Left kidney (tissue), 2 donors: ENCODE measurements around the gene PRRT1. TPM values are rescaled to one million over a fixed set of nuclear protein-coding genes. Genes with fewer than 3 reads are reported as not detected.

Experiments
- DNase-seq: peaks from one replicate; pipeline ENCODE4 v3.0.0-alpha.2; 2013
- polyA plus RNA-seq: library from polyadenylated mRNA; unstranded; fragments of 120-200 nt; gene quantifications from one replicate; pipeline ENCODE4 v1.2.1, GENCODE V29; 2013; ENCODE audit not compliant: insufficient read length

PRRT1 gene
- polyA plus RNA-seq, 1 donor, result 2.7 TPM

DNA sequence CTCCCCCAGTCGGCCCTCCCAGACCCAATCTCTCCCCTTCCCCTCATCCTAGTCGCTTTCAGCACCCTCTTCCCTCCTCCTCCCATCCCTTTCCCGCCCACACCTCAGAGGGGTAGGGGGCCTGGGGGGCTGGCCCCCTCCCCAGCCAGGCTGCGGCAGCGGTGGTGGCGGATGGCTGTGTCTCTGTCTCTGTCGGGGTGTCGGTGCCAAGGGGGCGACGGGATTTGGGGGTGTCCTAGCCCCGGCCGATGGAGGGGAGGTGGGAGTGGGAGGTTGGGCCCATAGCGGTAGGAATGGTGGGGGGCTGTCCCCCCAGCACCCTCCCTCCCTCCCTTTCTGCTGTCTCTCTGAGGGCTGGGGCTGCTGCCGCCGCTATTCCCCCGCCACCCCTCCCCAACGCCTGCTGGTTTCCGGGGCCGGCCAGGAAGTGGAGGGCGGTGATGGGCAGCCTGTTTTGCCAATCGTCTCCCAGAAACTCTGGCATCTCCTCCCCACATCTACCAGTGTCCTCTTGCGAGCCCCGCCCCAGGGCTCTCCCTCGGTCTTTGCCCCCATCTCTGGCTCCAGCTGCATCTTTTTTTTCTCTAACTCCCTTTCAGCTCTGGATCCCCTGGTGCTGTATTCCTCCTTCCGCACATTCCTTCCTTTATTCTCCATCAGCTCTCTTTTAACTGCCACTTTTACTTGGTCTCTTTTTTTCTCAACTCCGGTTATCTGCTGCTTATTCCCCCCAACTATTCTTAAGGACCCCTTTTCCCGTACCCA is 24.2 kb upstream of the PRRT1 start, which contains the start of gene AGPAT1:
Gene AGPAT1, minus strand, starts transcription at position 374 of the 765 bp plus-strand sequence. CDS start 4,588 bp downstream, outside the sequence.
- DNase-seq, result peak; percentile 97

DNA sequence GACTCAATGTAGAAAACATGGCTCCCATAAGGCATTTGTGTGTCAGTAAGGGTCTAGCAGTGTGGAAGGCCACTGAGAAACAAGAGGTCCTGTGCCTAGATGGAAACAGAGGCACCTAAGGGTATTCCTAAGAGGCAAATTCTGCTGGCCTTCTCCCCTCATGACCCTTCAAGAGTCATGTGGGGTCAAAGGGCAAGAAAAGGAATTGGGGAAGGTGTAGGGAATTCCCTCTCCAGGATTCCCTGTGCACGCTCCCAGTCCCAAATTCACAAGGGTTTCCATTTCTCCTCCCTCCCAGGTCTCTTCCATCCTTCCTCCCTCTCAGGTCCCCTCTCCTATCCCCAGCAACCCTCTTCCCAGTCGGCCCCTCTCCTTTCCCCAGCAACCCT is 23.6 kb upstream of the PRRT1 start:
- DNase-seq, result no peak

DNA sequence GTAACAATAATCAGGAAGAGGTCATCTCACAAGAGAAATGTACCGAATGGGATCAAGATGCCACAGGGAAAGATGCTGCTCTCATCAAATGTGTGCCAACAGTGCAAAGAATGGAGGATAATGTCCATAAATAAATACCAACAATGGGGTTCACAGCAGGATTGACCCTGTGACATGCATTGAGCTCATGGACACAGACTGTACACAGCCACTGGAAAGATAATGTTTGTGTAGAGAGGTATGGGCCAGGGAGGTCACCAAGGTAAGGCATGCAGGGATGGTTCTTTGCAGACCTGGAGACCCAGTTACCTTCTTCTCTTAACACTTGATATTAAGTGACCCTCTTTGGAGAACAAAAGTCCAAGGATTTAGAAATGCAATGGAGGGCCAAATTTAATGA is 22.7 kb upstream of the PRRT1 start:
- no peak for DNase-seq

DNA sequence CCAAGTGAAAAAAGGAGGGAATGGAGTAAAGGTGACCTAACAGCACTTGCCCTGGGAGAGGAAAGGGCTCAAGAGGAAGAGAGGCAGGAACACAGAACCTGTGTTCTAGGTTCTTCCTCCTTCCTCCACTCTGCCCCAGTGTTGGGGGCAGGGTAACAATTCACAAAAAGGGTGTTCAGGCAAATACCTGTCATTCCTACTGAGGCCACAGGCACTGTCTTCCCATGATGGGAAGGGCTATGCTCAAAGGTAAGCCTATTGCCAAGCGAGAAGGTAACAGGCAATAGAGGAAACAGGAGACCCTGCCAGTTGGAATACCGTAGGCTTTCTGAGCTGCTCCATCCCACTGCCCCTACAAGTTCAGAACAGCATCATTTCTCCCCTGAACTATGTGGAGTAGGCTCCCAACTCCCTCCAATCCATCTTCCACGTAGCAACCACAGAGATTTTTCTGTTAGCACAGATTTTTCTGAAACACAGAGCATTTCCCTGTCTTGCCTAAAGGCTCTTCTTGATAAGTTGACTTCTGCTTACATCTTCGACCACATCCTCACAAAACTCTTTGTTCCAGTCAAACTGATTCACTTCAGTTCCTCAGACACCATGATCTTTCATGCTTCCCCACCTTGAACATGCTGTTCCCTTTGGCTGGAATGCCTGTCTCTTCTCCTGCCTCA is 21.4 kb upstream of the PRRT1 start:
- DNase-seq, result no peak

DNA sequence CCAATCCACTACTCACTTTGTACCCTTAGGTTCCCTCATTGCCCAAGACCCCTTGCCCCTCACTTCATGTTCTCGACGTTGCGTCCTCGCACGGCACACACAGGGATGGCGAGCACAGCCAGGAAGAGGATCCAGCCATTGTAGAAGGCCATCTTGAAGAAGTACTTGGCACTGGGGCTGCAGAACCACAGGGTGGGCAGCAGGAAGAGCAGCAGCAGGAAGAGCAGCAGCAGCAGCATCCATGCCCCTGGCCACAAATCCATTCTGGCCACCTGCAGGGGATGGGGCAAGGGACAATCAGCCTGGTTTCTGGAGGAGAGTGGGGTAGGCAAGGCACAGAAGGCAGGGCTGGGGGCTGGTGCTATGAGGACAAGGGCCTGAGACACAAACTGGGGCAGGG is 19.5 kb upstream of the PRRT1 start:
- no peak for DNase-seq

DNA sequence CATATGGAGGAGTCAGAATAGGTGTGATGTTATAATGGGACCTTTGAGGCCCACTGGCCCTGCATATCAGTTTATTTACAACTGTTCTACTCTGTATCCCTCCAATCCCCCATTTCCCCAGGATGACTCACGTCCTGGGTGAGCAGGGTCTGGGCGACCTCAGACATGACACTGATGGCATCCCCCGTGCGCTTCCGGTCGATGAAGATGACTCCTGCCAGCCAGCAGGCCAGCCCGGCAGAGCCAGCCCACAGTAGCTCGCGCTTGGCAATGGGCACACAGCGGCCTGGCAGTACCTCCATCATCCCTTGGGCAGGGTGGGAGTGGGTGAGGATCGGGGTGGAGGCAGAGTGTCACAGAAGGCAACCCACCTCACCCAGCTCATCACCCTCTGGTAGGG is 18.6 kb upstream of the PRRT1 start:
- no peak for DNase-seq

DNA sequence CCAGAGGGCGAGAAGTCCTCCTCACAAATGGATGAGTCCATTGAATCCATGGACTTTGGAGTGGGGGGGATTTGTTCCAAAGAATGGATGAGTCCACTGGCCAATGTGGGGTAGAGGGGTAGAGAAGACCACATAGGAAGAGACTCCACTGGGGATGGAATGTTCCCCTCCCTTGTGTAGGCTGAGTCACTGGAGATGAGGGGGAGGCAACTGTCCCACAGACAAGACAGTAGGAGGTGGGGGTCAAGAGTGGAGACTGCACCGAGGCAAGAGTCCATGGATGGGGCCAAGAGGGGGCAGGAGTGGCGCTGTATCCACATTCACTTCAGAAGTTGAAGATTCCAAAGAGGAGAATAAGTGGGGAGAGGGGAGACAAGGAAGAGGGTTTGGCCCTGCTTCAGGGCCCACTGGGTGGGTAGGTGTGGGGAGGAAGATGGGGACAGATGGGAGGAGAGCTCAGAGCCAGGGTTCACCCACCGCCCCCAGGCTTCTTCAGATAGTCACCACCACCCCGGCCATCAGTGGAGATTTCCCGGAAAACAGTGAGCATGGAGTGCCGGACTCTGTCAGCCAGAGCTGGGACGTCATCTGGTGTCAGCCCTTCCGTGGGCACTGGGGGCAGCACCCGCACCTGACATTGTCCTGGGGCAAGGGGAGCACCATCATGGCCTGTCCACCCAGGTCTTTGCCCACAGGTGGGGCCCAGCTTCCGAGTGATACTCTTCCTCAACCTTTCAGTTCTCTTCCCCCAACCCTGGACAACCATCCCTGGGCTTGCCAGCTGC is 17.3 kb upstream of the PRRT1 start:
- DNase-seq, result no peak

DNA sequence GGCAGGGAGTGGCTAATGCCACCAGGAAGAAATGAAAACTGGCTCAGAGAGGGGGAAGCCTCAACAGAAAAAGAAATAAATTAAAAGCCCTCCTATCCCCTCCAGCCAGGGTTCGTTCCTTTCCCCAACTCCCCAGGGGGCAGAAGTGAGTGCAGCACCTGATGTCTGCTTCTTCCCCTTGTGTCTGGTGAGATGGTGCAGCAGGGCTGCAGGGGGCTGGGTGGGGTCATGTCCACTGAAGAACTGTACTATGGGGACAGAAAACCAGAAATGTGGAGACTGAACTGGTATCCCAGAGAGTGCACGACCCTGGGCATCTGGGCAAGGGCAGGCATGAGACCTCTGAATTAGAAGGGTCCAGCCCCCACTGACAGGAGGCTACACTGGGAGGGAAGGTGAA is 16.6 kb upstream of the PRRT1 start:
- no peak for DNase-seq

DNA sequence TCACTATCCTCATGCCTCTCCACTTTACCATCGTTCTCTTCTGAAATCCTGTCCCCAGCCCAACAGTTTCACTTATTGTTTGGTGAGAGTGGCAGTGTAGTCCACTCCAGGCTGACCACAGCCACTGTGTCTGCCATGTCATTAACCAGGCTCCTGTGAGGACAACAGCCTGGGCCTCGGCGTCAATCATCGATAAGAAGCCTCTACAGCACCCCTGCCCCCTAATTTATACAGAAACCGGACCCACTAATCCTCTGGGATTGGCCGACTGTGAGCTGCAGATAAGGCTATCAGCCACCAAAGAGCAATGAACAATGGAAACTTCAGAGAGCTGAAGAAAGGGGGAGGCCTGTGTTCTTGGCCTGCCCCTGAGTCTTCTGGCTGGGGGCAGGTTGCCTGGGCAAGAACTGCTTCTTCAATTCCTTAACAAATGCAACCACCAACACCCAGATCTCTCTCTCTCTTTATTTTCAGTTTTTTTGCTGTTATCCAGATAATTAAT is 16.1 kb upstream of the PRRT1 start:
- no peak for DNase-seq

DNA sequence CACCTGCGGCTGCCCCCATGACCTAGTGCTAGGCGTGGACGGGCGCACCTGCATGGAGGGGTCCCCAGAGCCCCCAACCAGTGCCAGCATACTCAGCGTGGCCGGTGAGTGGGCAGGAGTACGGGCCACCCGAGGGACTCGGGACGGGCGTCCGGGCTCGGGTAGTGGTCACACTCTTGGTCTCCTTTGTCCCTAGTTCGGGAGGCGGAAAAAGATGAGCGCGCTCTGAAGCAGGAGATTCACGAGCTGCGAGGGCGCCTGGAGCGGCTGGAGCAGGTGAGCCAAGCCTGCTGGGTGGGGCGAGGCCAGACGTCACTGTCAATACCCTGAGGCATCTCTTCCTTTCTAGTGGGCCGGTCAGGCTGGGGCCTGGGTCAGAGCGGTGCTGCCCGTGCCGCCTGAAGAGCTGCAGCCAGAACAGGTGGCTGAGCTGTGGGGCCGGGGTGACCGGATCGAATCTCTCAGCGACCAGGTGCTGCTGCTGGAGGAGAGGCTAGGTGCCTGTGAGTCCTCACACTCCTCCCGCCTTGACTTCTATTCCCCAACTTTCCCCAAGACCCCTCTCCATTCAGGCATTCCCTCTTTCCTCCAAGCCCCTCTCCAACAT is 15.5 kb upstream of the PRRT1 start:
- DNase-seq, result no peak

DNA sequence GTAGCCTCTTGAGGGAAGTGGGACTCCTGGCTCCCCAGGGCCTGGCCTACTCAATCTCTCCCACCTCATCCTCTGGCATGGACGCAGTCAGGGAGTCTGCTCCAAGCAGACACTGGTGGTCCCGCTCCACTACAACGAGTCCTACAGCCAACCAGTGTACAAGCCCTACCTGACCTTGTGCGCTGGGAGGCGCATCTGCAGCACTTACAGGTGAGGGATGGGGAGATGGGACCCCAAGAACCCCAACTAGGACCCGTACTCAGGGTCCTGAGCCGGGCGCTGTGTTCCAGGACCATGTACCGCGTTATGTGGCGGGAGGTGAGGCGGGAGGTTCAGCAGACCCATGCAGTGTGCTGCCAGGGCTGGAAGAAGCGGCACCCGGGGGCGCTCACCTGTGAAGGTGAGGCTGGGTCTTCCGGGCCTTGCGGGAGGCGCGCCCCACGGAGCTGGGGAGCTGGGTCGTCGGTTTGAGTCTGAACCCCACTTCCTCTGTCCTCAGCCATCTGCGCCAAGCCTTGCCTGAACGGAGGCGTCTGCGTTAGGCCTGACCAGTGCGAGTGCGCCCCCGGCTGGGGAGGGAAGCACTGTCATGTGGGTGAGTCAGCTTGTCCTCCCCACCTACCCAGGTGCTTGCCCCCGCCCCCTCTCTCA is 14.8 kb upstream of the PRRT1 start:
- no peak for DNase-seq

DNA sequence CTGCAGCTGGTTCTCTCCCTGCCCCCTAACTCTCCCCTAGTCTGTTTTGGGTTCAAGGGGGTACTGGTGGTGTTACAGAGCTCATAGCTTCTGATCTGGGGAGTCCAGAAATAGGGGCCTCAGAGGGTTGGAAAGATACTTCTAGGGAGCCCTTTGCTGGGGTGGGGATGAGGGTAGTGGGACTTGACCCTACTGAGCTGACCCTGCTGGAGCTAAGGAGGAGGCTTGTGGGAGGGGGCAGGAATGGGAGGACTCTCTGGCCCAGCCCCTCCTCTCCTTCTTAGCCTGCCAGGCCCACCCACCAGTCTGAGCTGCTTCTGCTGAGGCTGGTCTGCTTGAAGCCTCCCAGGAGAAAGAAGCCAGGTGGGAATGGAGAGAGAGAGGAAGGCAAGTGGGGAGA is 12.6 kb upstream of the PRRT1 start, which contains the start of gene EGFL8:
Gene EGFL8, plus strand, starts transcription at position 301 of the 400 bp plus-strand sequence. CDS start 1,571 bp downstream, outside the sequence.
- DNase-seq, result no peak

DNA sequence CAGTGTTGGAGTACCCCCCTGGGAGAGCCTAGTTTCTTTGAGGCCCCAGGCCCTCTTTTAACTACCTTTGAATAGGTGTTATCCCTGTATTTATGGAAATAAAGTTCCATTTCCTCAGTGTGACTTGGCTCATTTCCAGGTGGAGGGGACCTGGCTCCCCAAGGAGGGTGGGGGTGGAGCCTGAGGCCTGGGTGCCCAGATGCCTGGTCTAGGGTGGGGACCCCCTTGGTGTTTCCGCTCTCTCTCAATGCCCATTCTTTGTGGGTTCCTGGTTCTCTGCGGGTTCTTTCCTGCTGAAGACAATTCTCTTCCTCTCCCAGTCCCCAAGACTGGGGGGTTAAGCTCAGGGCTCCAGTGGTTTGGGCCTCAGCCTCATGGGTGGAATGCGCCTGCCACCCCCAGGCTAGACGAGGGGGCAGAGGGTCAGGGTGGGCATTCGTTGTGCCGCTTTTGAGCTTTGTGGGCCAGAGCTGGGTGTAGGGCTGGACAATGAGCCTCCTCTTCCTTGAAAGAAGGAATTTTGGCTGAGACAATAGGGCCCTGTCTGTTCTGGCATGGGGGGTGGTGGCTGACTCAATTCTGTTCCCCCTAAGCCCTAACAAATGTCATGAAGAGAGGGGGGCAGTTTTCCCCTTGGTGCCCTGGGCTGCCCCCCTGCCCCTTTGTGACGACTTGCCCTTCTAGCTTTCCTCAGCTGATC is 12.0 kb upstream of the PRRT1 start:
- no peak for DNase-seq

DNA sequence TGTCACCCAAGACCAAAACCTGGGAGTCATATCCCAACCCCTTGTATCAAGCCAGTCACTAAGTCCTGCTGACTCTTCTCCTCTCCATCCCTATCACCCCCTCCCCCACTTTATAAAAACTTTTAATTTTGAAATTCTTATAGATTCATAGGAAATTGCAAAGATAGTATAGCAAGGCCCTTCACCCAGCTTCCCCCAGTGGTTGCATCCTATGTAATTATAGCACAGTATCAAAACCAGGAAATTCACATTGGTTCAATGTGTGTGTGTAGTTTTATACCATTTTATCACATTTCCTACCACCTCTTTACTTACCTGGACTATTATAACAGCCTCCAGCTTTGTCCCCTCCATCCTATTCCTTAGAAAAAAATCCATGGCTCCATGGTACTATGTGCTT is 6.3 kb upstream of the PRRT1 start:
- DNase-seq, result no peak

DNA sequence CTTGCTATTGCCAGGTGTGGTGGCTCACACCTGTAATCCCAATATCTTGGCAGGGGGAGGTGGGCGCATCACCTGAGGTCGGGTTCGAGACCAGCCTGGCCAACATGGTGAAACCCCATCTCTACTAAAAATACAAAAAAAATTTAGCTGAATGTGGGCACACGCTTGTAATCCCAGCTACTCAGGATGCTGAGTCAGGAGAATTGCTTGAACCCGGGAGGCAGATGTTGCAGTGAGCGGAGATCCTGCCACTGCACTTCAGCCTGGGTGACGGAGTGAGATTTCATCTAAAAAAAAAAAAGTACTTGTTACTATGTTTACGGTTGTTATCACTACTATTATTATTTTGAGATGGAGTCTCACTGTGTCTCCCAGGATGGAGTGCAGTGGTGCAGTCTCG is 5.2 kb upstream of the PRRT1 start:
- no peak for DNase-seq

DNA sequence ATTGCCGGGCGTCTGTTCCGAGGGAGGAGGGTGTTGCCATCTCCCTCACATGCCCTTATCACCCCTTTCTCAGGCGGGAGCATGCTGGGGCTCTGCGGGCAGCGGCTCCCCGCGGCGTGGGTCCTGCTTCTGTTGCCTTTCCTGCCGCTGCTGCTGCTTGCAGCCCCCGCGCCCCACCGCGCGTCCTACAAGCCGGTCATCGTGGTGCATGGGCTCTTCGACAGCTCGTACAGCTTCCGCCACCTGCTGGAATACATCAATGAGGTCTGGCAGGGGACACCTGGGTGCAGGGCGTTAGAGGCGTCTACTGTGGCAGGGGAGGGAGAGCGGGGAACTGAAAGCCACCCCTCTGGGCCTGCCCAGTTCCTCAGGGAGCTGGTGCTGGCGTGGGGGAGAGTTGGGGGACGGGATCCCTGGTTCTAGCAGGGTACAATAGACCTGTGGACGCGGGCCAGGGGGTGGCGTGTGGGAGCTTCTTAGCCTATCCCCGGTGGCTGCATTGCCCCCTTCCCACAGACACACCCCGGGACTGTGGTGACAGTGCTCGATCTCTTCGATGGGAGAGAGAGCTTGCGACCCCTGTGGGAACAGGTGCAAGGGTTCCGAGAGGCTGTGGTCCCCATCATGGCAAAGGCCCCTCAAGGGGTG is 2.9 kb upstream of the PRRT1 start:
- peak; percentile 71 for DNase-seq

DNA sequence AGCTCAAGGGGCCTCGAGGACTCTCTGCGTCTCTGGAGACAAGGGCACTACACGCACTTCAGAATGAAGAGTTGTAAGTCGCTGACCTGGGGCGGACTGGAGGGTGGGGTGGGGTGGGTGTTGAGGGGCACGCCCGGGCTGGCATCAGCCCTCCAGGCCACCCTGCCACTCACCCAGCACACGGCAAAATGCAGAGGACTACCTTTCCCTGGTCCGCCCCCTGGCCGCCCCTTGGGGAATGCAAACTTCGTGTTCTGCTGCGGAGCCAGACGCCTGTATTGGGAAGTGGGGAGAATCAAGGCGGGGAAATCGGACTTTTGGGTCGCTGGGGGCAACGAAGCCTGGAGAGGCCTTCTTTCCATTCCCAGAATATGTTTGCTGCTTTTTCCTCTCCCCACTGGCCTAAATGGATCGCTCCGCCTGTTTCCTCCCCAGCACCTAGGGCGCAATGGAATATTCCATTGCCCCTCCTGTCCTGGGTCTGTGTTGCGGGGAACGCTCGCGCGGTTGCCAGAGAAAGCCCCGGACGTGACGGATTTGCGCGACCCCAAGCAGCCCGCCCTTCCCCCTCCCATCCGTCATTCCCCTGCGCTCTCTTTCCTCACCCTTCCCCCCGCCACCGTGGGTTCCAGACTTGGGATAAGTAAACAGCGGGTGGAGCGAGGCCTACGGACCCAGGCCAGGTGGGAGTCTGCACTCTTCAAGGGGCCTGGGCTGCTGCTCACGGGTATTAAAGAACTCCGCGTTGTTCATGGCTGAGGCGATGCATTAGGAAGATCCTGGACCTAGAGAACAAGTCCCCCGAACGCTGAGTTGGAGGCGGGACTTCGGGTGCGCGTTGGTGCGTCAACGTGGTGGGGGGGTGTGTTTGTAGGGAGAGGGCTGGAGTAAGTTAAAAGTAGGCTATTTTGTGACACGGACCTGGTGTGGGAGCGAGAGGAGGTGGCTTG is 2.1 kb upstream of the PRRT1 start, which contains the start of gene PPT2:
Gene PPT2, plus strand, starts transcription at position 578 of the 950 bp plus-strand sequence. CDS start 454 bp downstream, outside the sequence.
- DNase-seq, result peak; percentile 94

DNA sequence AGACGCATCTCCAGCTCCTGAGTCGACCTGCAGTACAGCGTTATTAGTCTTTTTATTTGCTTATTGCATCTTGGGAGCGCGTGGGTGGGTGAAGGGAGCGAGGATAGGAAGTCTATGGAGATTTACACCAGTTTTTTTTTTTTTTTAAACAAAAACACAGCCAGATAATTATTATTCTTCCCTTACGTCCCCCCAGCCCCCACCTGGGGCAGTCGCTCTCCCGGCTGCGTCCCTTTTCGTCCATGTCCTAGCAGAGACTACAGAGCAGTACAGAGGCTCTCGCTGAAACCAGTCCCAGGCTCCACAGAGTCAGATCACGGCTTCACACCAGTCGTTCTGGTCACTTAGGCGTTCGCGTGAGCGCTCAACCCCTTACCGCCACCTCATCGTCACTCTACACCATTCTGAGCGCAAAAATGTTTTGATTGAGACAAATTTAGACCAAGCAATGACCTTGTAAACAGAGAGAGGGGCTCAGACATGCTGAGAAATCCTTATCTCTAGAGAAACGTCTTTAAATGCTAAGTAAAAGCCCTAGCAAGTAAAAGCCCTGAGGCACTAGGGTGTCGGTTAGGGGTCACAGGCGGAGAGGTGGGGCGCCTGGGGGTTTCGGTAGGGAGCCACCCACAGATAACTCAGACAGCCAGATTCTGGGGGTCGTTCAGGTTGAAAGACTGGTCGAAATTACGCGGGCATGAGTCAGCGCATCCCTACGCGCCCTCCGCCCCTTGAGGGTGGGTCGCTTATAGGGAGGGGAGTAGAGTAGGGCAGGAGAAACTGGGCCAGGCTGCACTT is 1.2 kb upstream of the PRRT1 start:
- no peak for DNase-seq
